Measurements from ENCODE around the gene KBTBD13.
"Not testable (repeated sequence)": the region's sequence is repeated elsewhere in the genome, so short reads cannot be mapped to it uniquely, and the experiment has no call there.

Gene KBTBD13

DNA sequence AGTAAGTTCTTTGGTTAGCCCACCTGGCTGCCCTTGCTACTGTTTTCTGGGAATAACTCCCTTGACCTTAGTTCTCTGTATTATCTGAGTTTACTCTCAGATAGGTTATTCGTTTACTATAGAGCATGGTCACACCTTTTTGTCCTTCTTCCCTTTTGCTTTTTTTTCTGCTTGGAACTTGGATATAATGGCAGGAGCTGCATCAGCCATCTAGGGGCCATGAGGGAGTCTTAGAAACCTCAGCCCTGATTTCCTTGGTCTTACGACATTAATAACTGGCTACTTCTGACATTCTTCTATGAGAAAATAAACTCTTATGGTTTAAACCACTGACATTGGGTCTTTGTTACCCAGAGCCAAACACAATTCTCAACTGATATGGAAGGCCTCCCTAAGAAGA is 34.8 kb upstream of the KBTBD13 start:
- no peak for TF ChIP-seq ZFX (IDR thresholded peaks at IDR 0.05; ENCODE audit: borderline replicate concordance)
- TF ChIP-seq, protein P1, sequence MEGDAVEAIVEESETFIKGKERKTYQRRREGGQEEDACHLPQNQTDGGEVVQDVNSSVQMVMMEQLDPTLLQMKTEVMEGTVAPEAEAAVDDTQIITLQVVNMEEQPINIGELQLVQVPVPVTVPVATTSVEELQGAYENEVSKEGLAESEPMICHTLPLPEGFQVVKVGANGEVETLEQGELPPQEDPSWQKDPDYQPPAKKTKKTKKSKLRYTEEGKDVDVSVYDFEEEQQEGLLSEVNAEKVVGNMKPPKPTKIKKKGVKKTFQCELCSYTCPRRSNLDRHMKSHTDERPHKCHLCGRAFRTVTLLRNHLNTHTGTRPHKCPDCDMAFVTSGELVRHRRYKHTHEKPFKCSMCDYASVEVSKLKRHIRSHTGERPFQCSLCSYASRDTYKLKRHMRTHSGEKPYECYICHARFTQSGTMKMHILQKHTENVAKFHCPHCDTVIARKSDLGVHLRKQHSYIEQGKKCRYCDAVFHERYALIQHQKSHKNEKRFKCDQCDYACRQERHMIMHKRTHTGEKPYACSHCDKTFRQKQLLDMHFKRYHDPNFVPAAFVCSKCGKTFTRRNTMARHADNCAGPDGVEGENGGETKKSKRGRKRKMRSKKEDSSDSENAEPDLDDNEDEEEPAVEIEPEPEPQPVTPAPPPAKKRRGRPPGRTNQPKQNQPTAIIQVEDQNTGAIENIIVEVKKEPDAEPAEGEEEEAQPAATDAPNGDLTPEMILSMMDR (IDR thresholded peaks at IDR 0.05) = no peak
- no peak overlapping the region for H3K27ac ChIP-seq

DNA sequence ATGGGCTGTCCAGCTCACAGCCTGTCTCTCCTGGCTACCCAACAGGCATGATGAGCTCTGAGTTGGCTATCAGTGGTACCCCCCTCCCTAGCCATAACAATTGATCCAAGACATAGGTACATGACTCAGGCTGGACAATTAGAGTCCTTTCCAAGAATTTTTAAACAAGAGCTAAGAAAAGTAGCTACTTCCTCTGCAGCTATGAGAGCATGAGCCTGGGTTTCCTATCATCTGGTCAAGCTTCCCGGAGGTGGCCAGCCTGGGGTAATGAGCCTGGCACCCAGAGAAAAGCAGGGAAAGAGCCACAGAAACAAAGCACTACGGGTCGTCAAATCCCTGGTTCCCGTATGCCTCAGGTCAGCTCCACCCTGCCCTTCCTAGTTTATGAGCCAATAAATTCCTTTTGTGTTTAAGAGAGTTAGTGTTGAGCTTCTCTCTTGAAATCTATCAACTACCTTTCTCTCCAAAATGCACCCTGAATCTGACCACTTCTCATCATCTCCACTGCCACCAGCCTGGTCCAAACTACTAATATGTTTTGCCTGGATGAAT is 33.7 kb upstream of the KBTBD13 start:
- H3K27ac ChIP-seq = no peak overlapping the region

DNA sequence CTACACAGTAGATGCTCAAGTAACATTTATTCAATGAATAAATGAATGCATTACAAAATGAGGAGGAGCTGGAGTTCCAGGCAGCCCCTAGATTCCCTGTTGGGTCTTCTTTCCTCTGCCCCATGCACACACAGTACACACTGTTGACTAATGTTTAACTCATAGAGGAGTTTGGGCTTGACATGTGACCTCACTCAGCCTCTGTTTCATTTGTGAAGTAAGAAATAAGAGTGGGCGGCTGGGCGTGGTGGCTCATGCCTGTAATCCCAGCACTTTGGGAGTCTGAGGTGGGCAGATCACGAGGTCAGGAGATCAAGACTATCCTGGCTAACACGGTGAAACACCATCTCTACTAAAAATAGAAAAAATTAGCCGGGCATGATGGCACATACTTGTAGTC is 32.3 kb upstream of the KBTBD13 start:
- H3K27ac ChIP-seq = not testable (repeated sequence)

More for the DNA sequence above, 33.7 kb upstream of the KBTBD13 start:
- TF ChIP-seq ZFX (IDR thresholded peaks at IDR 0.05; ENCODE audit: borderline replicate concordance) = no peak
- TF ChIP-seq, protein P1 (IDR thresholded peaks at IDR 0.05) = no peak

DNA sequence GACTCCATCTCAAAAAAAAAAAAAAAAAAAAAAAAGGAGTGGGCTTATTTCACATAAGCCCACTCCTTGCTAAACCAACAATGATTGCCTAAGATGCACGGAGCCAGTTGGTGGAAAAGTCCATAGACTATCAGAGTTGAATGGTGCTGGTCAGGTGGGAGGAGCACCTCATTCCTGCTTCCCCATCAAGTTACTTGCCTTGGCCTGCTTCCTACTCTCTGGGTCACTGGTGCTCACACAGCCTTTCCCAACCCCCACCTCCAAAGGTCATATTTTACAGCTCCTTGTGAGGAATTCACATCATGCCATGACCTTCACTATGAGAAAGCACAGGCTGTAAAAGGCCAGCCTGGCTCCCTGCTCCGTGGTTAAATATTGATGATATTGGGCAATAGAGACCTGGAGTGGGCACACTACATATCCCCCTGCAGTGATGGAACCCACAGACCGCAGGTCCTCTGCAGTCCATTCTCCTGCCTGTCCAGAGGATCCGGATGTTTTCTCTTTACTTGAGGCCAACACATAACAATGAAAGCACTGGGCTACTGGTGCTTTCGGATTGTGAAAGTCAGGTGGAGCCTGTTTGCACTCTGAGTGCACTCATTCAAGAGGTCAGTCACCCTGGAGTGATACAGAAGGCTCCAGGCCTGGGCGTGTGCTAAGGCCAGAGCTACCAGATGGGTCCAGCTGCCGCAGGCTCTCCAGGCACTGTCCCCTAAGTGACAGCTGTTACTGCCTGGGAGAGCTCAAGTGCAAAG is 31.6 kb upstream of the KBTBD13 start, which contains the start of gene SLC51B:
Gene SLC51B, plus strand, starts transcription at position 664 of the 758 bp plus-strand sequence. CDS start 4,618 bp downstream, outside the sequence.
- H3K27ac ChIP-seq = no peak within 1 kb of the TSS
- TF ChIP-seq, protein P1 (IDR thresholded peaks at IDR 0.05) = no peak
- TF ChIP-seq ZFX (IDR thresholded peaks at IDR 0.05; ENCODE audit: borderline replicate concordance) = no peak

DNA sequence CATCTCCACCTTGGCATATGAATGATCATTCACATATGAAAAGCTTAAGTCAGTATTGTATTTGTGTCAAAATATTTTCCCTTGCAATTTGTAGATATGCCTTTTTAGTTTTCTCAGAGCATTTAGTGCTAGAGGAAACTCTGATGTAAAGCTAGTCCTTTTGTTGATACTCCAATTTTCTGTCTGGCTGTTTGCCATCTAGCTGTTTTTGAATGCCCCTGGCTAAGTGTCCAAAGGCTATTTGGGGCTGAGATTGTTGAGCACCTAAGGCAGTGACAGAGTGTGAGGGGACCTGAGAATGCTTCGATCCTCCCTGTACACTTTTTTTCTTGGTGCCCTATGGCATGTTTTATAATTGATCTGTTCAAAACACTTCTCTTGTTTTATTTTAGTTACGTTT is 28.3 kb upstream of the KBTBD13 start:
- TF ChIP-seq, protein P1 (IDR thresholded peaks at IDR 0.05) = no peak
- TF ChIP-seq ZFX (IDR thresholded peaks at IDR 0.05; ENCODE audit: borderline replicate concordance) = no peak
- H3K27ac ChIP-seq = no peak overlapping the region

DNA sequence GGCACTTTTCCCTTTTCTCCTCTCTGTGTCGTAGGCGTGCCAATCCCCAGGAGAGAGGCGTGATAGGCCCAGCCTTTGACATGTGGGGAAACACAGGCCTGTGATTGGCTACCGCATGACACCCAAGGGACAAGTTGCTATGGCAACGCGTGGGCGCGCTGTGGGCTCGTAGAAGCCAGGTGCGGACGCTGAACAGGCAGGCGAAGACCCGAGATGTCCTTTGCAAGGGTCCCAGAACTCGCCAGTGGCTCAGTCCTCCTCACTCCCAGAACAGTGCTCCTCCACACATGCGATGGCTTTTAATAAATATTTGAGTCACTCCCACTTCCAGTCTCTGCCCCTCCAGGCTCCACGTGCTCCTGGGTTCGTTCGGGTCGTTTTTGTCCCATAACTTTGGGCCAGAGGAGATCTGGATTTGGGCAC is 27.1 kb upstream of the KBTBD13 start:
- TF ChIP-seq, protein P1 (IDR thresholded peaks at IDR 0.05) = no peak
- TF ChIP-seq ZFX (IDR thresholded peaks at IDR 0.05; ENCODE audit: borderline replicate concordance) = no peak
- no peak overlapping the region for H3K27ac ChIP-seq

DNA sequence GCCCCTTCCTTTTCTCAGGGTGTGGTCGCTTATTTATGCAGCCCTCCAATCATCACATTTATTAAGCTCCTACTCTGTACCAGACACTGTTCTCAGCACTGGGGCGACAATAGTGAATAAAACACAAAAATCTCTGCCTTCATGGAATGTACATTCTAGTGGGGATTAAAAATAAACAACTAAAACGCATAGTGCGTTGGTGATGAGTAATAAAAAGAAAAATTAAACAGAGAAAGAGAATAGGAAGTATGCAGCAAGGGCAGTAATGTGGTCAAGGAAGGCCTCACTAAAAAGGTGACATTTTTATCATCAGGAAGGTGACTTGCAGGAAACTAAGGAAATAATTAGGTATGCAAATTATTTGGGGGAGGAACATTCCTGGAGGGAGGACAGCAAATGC is 26.3 kb upstream of the KBTBD13 start:
- TF ChIP-seq, protein P1 (IDR thresholded peaks at IDR 0.05) = no peak
- TF ChIP-seq ZFX (IDR thresholded peaks at IDR 0.05; ENCODE audit: borderline replicate concordance) = no peak
- no peak overlapping the region for H3K27ac ChIP-seq

Measured in 22Rv1 (cell line).